ENCODE data around the gene CISD3.

The CISD3 gene

GRCh38 chr17:38783227-38783626 is 53.1 kb downstream of the CISD3 start:
- DNase-seq, result no peak
